Measurements from ENCODE around the gene INAFM1. TPM values are rescaled to one million over a fixed set of nuclear protein-coding genes. Genes with fewer than 3 reads are reported as not detected.
A peak's percentile ranks its signal among the peaks of the same experiment; 100 is the strongest.

INAFM1 gene
- total RNA-seq, 1 donor from 2014 or later, result 4.8 TPM

DNA sequence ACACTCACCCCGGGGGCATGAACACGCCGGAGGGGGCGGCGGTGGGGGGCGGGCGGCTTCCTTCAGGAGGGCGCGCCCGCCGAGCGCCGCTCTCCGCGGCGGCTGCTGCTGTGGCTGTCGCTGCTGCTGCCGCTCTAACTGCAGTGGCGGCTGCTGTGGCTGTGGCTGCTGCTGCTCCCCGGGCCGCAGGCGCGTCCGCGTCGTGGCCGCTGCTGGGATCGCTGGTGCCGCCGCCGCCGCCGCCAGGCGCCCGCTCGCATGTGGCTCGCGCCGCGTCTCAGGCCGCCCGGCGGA lies 43.8 kb upstream of the INAFM1 start, which contains the start of gene BBC3:
BBC3 (minus strand) TSS at position 279 of the 294 bp plus-strand sequence. CDS start 2,768 bp downstream, outside the sequence.
- H3K36me3 Mint-ChIP-seq (ENCODE audit: low read depth, unreplicated experiment), result peaks cover 7% of the 10 kb centered on the region
- H3K4me1 Mint-ChIP-seq (ENCODE audit: unreplicated experiment), result peaks cover 15% of the 10 kb centered on the region
- H3K27me3 Mint-ChIP-seq (ENCODE audit: unreplicated experiment), result peaks cover 16% of the 10 kb centered on the region
- TF ChIP-seq, protein P1, sequence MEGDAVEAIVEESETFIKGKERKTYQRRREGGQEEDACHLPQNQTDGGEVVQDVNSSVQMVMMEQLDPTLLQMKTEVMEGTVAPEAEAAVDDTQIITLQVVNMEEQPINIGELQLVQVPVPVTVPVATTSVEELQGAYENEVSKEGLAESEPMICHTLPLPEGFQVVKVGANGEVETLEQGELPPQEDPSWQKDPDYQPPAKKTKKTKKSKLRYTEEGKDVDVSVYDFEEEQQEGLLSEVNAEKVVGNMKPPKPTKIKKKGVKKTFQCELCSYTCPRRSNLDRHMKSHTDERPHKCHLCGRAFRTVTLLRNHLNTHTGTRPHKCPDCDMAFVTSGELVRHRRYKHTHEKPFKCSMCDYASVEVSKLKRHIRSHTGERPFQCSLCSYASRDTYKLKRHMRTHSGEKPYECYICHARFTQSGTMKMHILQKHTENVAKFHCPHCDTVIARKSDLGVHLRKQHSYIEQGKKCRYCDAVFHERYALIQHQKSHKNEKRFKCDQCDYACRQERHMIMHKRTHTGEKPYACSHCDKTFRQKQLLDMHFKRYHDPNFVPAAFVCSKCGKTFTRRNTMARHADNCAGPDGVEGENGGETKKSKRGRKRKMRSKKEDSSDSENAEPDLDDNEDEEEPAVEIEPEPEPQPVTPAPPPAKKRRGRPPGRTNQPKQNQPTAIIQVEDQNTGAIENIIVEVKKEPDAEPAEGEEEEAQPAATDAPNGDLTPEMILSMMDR (IDR thresholded peaks at IDR 0.05; ENCODE audit: unreplicated experiment), result no peak
- no peaks in the 10 kb centered on the region for H3K9me3 Mint-ChIP-seq (ENCODE audit: unreplicated experiment)
- peak within 1 kb of the TSS; percentile 93 for H3K27ac Mint-ChIP-seq (ENCODE audit: unreplicated experiment)
- H3K4me3 Mint-ChIP-seq (ENCODE audit: unreplicated experiment), result peak within 1 kb of the TSS; percentile 90
- no peak for DNase-seq (ENCODE audit: low spot score)

DNA sequence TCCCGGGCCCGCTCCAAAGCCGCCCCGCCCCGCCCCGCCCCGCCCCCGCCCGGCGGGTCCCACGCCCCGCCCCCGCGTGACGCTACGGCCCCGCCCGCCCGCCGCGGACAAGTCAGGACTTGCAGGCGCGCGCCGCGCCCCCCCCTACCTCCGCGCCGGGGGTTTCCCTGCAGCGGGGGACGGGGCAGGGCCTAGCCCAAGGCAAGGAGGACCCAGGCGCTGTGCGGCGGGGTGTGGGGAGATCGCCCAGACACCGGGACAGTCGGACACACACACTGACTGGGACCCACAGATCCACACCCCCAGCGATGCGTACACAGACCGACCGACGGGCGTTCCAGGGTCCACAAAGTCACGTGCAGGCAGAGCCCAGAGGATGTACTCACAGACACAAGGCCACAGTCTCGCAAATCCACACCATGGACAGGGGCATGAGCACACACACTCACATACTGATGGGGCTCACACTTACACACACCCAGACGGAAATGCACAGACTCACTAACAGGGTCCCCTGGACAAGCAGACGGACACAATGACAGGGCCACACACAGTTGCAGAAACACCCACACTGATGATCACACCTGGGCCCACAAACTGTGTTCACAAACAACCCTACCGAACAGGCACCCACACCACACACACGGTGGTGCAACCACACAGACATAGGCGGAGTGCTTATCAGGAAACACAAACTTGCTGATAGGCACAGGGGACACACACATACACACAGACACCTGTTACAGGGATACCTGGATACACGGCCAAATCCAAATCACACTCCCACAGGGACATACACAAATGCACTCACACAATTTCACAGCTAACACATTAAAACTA lies 43.2 kb upstream of the INAFM1 start:
- Mint-ChIP-seq H3K27me3 (ENCODE audit: unreplicated experiment) (peaks cover 16% of the 10 kb centered on the region), H3K4me1 (ENCODE audit: unreplicated experiment) (peaks cover 15% of the 10 kb centered on the region), H3K4me3 (ENCODE audit: unreplicated experiment) (peak overlapping the region; percentile 90), H3K36me3 (ENCODE audit: low read depth, unreplicated experiment) (peaks cover 7% of the 10 kb centered on the region), H3K9me3 (ENCODE audit: unreplicated experiment) (no peaks in the 10 kb centered on the region), H3K27ac (ENCODE audit: unreplicated experiment) (peak overlapping the region; percentile 93)
- TF ChIP-seq, protein P1 (IDR thresholded peaks at IDR 0.05; ENCODE audit: unreplicated experiment), result no peak
- peak; percentile 86 for DNase-seq (ENCODE audit: low spot score)

DNA sequence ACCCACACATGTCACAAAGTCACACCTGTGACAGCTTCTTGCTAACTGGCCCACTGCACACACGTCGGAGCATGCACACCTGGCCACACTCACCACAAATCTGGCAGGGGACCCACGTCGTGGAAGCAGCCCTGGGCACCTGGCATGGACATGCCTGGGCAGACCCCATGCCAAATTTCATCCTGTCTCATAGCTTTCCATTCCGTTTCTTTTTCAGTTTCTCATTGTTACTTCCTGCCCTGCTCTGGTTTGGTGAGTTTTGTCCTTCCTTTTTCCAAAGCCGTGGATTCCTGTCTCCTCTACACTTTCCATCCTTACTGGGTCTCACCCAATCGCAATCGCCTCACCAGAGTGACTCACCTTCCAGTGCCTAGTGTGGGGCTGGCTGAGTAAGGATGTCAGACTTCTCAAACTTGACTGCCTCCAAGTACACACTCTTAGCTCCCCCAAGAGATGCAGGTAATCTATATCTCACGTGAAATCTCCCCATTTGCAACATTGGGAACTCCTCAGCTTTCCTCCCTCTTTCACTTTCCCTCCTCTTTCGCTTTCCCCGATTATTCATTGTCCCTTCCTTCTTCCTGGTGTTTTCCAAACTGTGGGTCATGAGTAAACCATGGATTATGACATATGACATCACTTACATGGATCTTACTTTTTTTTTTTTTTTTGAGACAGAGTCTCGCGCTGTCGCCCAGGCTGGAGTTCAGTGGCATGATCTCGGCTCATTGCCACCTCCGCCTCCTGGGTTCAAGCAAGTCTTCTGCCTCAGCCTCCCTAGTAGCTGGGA lies 42.1 kb upstream of the INAFM1 start:
- Mint-ChIP-seq H3K9me3 (ENCODE audit: unreplicated experiment) (no peaks in the 10 kb centered on the region), H3K27me3 (ENCODE audit: unreplicated experiment) (peaks cover 17% of the 10 kb centered on the region), H3K27ac (ENCODE audit: unreplicated experiment) (peak overlapping the region; percentile 93), H3K4me3 (ENCODE audit: unreplicated experiment) (peak overlapping the region; percentile 90), H3K36me3 (ENCODE audit: low read depth, unreplicated experiment) (peaks cover 7% of the 10 kb centered on the region), H3K4me1 (ENCODE audit: unreplicated experiment) (peaks cover 15% of the 10 kb centered on the region)
- no peak for DNase-seq (ENCODE audit: low spot score)
- TF ChIP-seq, protein P1 (IDR thresholded peaks at IDR 0.05; ENCODE audit: unreplicated experiment), result no peak

DNA sequence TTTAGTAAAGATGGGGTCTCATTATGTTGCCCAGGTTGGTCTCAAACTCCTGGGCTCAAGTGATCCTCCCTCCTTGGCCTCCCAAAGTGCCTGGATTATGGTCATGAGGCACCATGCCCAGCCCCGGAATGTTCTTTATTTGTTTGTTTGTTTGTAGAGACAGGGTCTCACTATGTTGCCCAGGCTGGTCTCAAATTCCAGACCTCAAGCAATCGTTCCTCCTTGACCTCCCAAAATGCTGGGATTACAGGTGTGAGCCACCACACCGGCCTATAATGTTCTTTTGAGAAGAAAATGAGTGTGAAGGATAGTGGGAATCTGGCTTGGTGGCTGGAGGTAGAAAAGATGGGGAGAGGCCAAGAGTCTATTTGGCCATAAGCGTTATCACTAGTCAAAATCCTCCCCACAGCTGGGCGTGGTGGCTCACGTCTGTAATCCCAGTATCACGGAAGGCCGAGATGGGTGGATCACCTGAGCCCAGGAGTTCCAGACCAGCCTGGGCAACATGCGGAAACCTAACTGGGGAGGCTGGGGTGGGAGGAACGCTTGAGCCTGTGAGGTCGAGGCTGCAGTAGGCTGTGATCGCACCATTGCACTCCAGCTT lies 38.5 kb upstream of the INAFM1 start:
- no peaks in the 10 kb centered on the region for H3K9me3 Mint-ChIP-seq (ENCODE audit: unreplicated experiment)
- no peak for DNase-seq (ENCODE audit: low spot score)
- H3K4me1 Mint-ChIP-seq (ENCODE audit: unreplicated experiment), result peaks cover 20% of the 10 kb centered on the region
- H3K4me3 Mint-ChIP-seq (ENCODE audit: unreplicated experiment), result no peak overlapping the region
- peaks cover 19% of the 10 kb centered on the region for H3K27me3 Mint-ChIP-seq (ENCODE audit: unreplicated experiment)
- peaks cover 11% of the 10 kb centered on the region for H3K36me3 Mint-ChIP-seq (ENCODE audit: low read depth, unreplicated experiment)
- H3K27ac Mint-ChIP-seq (ENCODE audit: unreplicated experiment), result no peak overlapping the region
- TF ChIP-seq, protein P1 (IDR thresholded peaks at IDR 0.05; ENCODE audit: unreplicated experiment), result no peak
